Psoas muscle (tissue), 8 donors: Measurements from ENCODE around the gene COMMD3. TPM values are rescaled to one million over a fixed set of nuclear protein-coding genes. Genes with fewer than 3 reads are reported as not detected.

Source experiments
- ATAC-seq, 4 donors: fragments of 200-7000 bp; cut with Tn5 transposase; one replicate each; pipeline ENCODE4 v1.9.1; 2020; ENCODE audit warnings: moderate library complexity in 3 of 4, mild to moderate bottlenecking in 2 of 4
- DNase-seq, 2 donors: peaks; one replicate each; pipeline ENCODE4 v3.0.0-alpha.2; 2020
- H3K27ac ChIP-seq: fragments of 200-600 bp; one replicate; pipeline ENCODE4 v1.8.0; 2022
- H3K27me3 ChIP-seq, 3 donors: fragments of 200-600 bp in 1 of 3; one replicate each; pipeline versions ENCODE4 v1.6.1 to v1.8.0; 2013 to 2022; ENCODE audit warnings: low read length in 2 of 3, mild to moderate bottlenecking in 2 of 3, moderate library complexity in 1 of 3; ENCODE audit not compliant: insufficient read depth in 3 of 3
- H3K36me3 ChIP-seq, 2 donors: fragments of 200-600 bp in 1 of 2; one replicate each; pipeline versions ENCODE4 v1.6.1 to v1.8.0; 2013 to 2022; ENCODE audit warnings: low read depth in 1 of 2, mild to moderate bottlenecking in 1 of 2, moderate library complexity in 1 of 2; ENCODE audit not compliant: insufficient read depth in 1 of 2
- H3K4me1 ChIP-seq: fragments of 200-600 bp; one replicate; pipeline ENCODE4 v1.8.0; 2022
- H3K4me3 ChIP-seq: fragments of 200-600 bp; one replicate; pipeline ENCODE4 v1.8.0; 2022; ENCODE audit warnings: mild to moderate bottlenecking
- H3K9me3 ChIP-seq: fragments of 200-600 bp; one replicate; pipeline ENCODE4 v1.8.0; 2022
- CTCF ChIP-seq: fragments of 200-600 bp; IDR thresholded peaks from one replicate; pipeline ENCODE4 v1.8.0; 2022; ENCODE audit warnings: antibody characterized with exemption
- WGBS, 3 donors: extraction: QIAGEN DNeasy Blood & Tissue Kit; methylation state at CpG; one replicate each; pipeline versions ENCODE4 v1.1.6 to v1.1.7; 2013; 5-methylcytosine and 5-hydroxymethylcytosine counted together
- intact Hi-C, 2 donors: fragments of 100-400 bp; cut with DNase I; formaldehyde crosslinking; loops; one replicate each; pipeline versions ENCODE4 v1.11.0 to v1.14.2; 2022
- polyA plus RNA-seq, 3 donors: library from polyadenylated mRNA; stranded (reverse); fragments of 200-250 nt; gene quantifications; one replicate each; pipeline ENCODE4 v1.2.3, GENCODE V29; 2013
- total RNA-seq, 4 donors: library from RNA; stranded (reverse); fragmentation: NEBNext Ultra II Directional in 2 of 4; extraction: Animal tissue kit (Norgen Biotek cat#: 25700) in 2 of 4; gene quantifications; one replicate each; pipeline versions ENCODE4 v1.2.1 to v1.2.4, GENCODE V29; 2021 to 2023
- donor health status: healthy with polysubstance abuse.
- donor health status: DM: no; HTN: no; CAD: no; lungs with moderate emphysema.
- donor health status: Bipolar disorder and iron deficiency.
- donor health status: healthy.
- donor health status: DM: yes; HTN: yes; CAD: no.
- donor health status: DM: no; HTN: no; CAD: no.
- donor health status: DM: no; HTN: no; CAD: no.
- donor health status: DM: yes; HTN: yes; CAD: no.

COMMD3 gene
- total and polyA plus RNA-seq, 7 donors: 42.3 to 81.4 (median 64.6) TPM

- peaks cover 3 to 47% (median 32%) of the 10 kb centered on the region in 3 donors for H3K27me3 ChIP-seq
- H3K27ac ChIP-seq: no peak overlapping the region
- no peaks in the 10 kb centered on the region for H3K9me3 ChIP-seq
- DNase-seq: no peak
- TF ChIP-seq CTCF: no peak
- H3K36me3 ChIP-seq: peaks cover 5 to 26% of the 10 kb centered on the region in 2 donors
- 66 to 75% (median 71%) methylated on average over 25 of the region's 25 CpGs for WGBS, 3 donors
- no peak for ATAC-seq
- H3K4me3 ChIP-seq: no peak overlapping the region
- intact Hi-C loops: no loop called here
- H3K4me1 ChIP-seq: peaks cover 22% of the 10 kb centered on the region
Measured at GRCh38 chr10:22333167-22333974, 17.2 kb downstream of the COMMD3 start.

GRCh38 chr10:22333975-22334282 is 17.7 kb downstream of the COMMD3 start:
- H3K27ac ChIP-seq: no peak overlapping the region
- no peak for DNase-seq
- intact Hi-C loops: no loop called here
- ATAC-seq: no peak
- H3K36me3 ChIP-seq: peaks cover 5 to 20% of the 10 kb centered on the region in 2 donors
- H3K27me3 ChIP-seq: peaks cover 5 to 53% (median 32%) of the 10 kb centered on the region in 3 donors
- no peak overlapping the region for H3K4me3 ChIP-seq
- TF ChIP-seq CTCF: no peak
- no peaks in the 10 kb centered on the region for H3K9me3 ChIP-seq
- peaks cover 22% of the 10 kb centered on the region for H3K4me1 ChIP-seq
- 69 to 85% (median 85%) methylated on average over 16 of the region's 16 CpGs for WGBS, 3 donors

- WGBS, 3 donors: 19 to 30% (median 30%) methylated on average over 73 of the region's 73 CpGs
- intact Hi-C loops: no loop called here
- Histone ChIP-seq H3K4me1 (peaks cover 24% of the 10 kb centered on the region), H3K36me3 (peaks cover 0 to 13% of the 10 kb centered on the region in 2 donors), H3K4me3 (peak overlapping the region; percentile 67), H3K27ac (no peak overlapping the region), H3K9me3 (no peaks in the 10 kb centered on the region), H3K27me3 (peaks cover 5 to 59% (median 32%) of the 10 kb centered on the region in 3 donors)
- DNase-seq: peak; percentile 21 to 50
- ATAC-seq: peak; percentile 15 to 49 (median 30)
- TF ChIP-seq CTCF: no peak
Measured at GRCh38 chr10:22334414-22335172, 18.4 kb downstream of the COMMD3 start.

GRCh38 chr10:22335173-22335933 is 19.2 kb downstream of the COMMD3 start:
- H3K27ac ChIP-seq: no peak overlapping the region
- H3K36me3 ChIP-seq: peaks cover 0 to 6% of the 10 kb centered on the region in 2 donors
- peak; percentile 16 for TF ChIP-seq CTCF
- ATAC-seq (peak; percentile 61 to 76 (median 70)), DNase-seq (peak; percentile 48 to 72)
- H3K9me3 ChIP-seq: no peaks in the 10 kb centered on the region
- intact Hi-C loops: no loop called here
- peaks cover 5 to 63% (median 32%) of the 10 kb centered on the region in 3 donors for H3K27me3 ChIP-seq
- peak overlapping the region; percentile 67 for H3K4me3 ChIP-seq
- H3K4me1 ChIP-seq: peaks cover 28% of the 10 kb centered on the region
- 1 to 2% (median 2%) methylated on average over 65 to 71 of the region's 71 CpGs for WGBS, 3 donors
